ENCODE data around the gene ASPSCR1. TPM values are rescaled to one million over a fixed set of nuclear protein-coding genes. Genes with fewer than 3 reads are reported as not detected.

ASPSCR1 gene
- total RNA-seq, 1 donor from 2014 or later = 30.4 TPM

DNA sequence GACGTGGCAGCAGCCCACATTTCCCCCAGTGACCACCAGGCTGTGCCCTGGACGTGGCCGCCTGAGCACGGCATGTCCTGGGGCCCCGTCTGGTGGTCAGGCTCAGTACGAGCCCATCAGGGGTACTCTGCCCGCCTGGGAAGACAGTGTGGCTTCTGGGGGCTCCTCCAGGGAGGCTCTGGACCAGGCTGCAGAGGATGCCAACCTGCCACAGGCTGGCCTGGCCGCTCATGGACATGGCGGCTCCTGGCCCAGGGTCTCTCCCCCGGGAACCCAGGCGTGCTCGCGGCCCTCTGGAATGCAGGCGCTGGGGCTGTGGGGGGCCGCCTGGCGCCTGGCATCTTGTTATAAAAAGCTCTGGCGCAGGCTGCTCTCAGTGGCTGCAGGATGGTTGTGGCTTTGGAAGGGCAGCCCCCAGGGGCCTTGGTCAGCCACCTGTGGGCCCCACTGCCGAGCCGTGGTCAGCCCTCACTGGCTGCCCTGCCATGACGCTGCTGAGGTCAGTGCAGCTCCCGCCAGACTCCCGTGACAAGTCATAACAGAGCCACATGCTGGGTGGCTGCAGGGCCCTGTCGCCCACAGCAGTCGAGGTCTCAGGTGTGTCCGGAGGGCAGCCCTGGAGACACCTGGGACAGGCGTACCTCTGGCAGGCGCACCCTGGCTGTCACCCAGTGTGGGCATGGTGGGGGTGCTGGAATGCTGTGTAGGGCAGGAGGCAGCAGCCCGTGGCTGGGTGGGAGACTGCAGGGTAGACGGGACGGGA, 30.2 kb downstream of the ASPSCR1 start:
- DNase-seq (ENCODE audit: low spot score) = no peak
- H3K27me3 Mint-ChIP-seq (ENCODE audit: low read depth) = no peaks in the 10 kb centered on the region
- no peaks in the 10 kb centered on the region for H3K9me3 Mint-ChIP-seq (ENCODE audit: low read depth)
- no peaks in the 10 kb centered on the region for H3K36me3 Mint-ChIP-seq (ENCODE audit: low read depth)
- TF ChIP-seq, protein P1, sequence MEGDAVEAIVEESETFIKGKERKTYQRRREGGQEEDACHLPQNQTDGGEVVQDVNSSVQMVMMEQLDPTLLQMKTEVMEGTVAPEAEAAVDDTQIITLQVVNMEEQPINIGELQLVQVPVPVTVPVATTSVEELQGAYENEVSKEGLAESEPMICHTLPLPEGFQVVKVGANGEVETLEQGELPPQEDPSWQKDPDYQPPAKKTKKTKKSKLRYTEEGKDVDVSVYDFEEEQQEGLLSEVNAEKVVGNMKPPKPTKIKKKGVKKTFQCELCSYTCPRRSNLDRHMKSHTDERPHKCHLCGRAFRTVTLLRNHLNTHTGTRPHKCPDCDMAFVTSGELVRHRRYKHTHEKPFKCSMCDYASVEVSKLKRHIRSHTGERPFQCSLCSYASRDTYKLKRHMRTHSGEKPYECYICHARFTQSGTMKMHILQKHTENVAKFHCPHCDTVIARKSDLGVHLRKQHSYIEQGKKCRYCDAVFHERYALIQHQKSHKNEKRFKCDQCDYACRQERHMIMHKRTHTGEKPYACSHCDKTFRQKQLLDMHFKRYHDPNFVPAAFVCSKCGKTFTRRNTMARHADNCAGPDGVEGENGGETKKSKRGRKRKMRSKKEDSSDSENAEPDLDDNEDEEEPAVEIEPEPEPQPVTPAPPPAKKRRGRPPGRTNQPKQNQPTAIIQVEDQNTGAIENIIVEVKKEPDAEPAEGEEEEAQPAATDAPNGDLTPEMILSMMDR (IDR thresholded peaks at IDR 0.05) = peak; percentile 29
- peaks cover 18% of the 10 kb centered on the region for H3K4me1 Mint-ChIP-seq (ENCODE audit: low read depth)
- no peak overlapping the region for H3K27ac Mint-ChIP-seq (ENCODE audit: unreplicated experiment)
- H3K4me3 Mint-ChIP-seq (ENCODE audit: unreplicated experiment) = no peak overlapping the region

DNA sequence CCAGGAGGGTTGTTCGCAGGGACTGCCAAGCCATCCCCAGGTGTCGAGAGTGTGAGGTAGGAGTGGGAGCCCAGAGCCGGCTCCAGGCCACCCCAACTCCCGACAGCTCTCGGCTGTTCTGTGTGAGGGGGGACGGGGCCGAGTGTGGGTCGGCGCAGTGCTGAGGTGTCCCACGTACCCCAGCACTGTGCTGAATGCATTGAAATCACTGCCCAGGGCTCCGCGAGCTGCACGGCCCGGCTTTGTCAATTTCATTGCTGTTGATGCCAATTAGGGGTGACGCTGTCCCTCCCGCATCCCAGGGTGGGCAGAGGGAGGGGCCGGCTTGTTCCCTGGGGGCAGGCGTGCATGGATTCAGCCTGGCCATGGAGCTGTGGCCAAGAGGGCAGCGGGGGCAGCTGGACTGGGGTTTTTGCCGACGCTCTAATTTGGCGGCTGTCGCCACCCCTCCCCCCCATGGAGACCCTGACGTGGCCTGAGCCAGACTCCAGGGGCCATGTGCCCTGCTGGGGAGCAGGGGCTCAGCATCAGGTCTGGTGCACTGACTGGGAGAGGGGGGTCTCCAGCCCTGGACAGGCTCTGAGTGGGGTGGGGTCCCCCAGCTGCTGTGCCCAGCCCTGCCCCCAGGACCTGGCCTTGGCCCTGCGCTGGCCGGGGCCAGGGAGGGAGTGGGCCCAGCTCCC, 31.0 kb downstream of the ASPSCR1 start:
- no peaks in the 10 kb centered on the region for H3K27me3 Mint-ChIP-seq (ENCODE audit: low read depth)
- no peaks in the 10 kb centered on the region for H3K36me3 Mint-ChIP-seq (ENCODE audit: low read depth)
- H3K27ac Mint-ChIP-seq (ENCODE audit: unreplicated experiment) = no peak overlapping the region
- TF ChIP-seq, protein P1 (IDR thresholded peaks at IDR 0.05) = no peak
- no peak overlapping the region for H3K4me3 Mint-ChIP-seq (ENCODE audit: unreplicated experiment)
- H3K4me1 Mint-ChIP-seq (ENCODE audit: low read depth) = peaks cover 11% of the 10 kb centered on the region
- H3K9me3 Mint-ChIP-seq (ENCODE audit: low read depth) = no peaks in the 10 kb centered on the region
- DNase-seq (ENCODE audit: low spot score) = no peak

DNA sequence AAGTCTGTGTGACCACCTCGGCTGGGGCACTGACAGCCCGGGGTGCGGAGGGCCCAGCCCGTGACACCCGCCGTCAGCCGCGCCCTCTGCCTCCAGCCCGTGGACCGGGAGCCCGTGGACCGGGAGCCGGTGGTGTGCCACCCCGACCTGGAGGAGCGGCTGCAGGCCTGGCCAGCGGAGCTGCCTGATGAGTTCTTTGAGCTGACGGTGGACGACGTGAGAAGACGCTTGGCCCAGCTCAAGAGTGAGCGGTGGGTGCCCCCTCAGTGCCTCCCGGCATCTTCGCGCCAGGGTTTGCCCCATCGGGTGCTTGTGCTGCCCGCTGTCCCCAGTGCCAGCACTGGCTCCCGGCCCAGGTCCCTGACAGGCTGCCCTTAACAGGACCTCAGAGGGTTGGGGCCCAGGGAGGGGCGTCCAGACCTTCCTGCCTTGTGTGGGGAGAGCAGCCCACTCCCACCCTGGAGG, 31.5 kb downstream of the ASPSCR1 start:
- Mint-ChIP-seq H3K9me3 (ENCODE audit: low read depth) (no peaks in the 10 kb centered on the region), H3K36me3 (ENCODE audit: low read depth) (no peaks in the 10 kb centered on the region), H3K4me1 (ENCODE audit: low read depth) (peaks cover 5% of the 10 kb centered on the region), H3K27me3 (ENCODE audit: low read depth) (no peaks in the 10 kb centered on the region), H3K4me3 (ENCODE audit: unreplicated experiment) (no peak overlapping the region), H3K27ac (ENCODE audit: unreplicated experiment) (no peak overlapping the region)
- TF ChIP-seq, protein P1 (IDR thresholded peaks at IDR 0.05) = no peak
- no peak for DNase-seq (ENCODE audit: low spot score)

DNA sequence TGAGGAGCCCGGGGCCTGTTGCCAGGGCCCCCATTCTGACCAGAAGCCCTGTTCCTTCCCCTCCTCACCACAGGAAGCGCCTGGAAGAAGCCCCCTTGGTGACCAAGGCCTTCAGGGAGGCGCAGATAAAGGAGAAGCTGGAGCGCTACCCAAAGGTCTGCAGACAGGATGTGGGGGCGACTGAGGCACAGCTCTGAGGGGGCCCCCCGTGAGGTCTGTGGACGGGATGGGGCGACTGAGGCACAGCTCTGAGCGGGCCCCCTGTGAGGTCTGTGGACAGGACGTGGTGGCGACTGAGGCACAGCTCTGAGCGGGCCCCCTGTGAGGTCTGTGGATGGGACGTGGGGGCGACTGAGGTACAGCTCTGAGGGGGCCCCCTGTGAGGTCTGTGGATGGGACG, 32.0 kb downstream of the ASPSCR1 start:
- Mint-ChIP-seq H3K4me1 (ENCODE audit: low read depth) (peaks cover 4% of the 10 kb centered on the region), H3K27ac (ENCODE audit: unreplicated experiment) (no peak overlapping the region), H3K36me3 (ENCODE audit: low read depth) (no peaks in the 10 kb centered on the region), H3K4me3 (ENCODE audit: unreplicated experiment) (no peak overlapping the region), H3K9me3 (ENCODE audit: low read depth) (no peaks in the 10 kb centered on the region), H3K27me3 (ENCODE audit: low read depth) (no peaks in the 10 kb centered on the region)
- TF ChIP-seq, protein P1 (IDR thresholded peaks at IDR 0.05) = no peak
- DNase-seq (ENCODE audit: low spot score) = no peak

DNA sequence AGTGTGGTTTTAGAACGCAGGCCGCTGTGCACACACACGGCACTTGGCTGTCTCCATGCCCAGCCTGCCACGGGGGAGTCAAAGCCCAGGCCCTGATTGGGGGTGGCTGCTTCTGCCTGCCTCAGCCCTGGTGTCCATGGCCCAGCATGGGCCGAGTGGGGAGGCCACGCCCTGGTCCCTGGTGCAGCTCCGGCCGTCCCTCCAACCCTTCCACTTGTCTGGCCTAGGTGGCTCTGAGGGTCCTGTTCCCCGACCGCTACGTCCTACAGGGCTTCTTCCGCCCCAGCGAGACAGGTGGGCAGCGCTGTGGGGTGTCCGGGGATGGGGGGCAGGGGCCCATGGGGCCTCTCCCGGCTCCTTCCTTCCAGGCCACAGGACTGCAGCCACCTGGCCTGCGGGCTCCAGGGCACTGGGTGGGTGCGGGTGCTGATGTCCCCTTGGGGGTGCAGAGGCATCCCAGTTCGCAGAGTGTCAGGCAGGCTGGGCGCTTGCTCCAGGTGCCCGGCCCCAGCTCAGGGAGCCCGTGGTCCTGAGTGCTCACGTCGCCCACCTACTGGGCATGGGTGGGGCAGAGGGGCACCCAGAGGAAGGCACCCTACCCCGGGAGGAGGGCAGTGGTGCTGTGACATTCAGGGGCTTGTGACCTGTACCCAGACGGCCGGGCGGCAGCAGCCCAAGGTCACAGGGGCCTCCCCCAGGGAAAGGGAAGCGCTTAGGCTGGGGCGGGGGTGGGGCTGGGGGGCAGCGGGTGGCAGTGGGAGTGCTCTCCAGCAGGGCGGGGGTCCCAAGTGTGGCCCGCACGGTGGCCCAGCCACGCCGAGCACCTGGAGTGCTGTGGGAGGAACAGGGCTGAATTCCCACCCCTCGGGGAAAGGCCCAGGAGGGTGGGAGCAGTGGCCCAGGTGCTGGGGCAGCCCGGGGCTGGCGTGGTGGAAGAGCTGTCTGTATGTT, 33.4 kb downstream of the ASPSCR1 start:
- TF ChIP-seq, protein P1 (IDR thresholded peaks at IDR 0.05) = no peak
- H3K4me1 Mint-ChIP-seq (ENCODE audit: low read depth) = peaks cover 4% of the 10 kb centered on the region
- H3K27me3 Mint-ChIP-seq (ENCODE audit: low read depth) = no peaks in the 10 kb centered on the region
- H3K27ac Mint-ChIP-seq (ENCODE audit: unreplicated experiment) = no peak overlapping the region
- no peaks in the 10 kb centered on the region for H3K36me3 Mint-ChIP-seq (ENCODE audit: low read depth)
- no peaks in the 10 kb centered on the region for H3K9me3 Mint-ChIP-seq (ENCODE audit: low read depth)
- no peak for DNase-seq (ENCODE audit: low spot score)
- H3K4me3 Mint-ChIP-seq (ENCODE audit: unreplicated experiment) = no peak overlapping the region

All from chondrocyte (in vitro differentiated cells).